GM12872 (cell line): ENCODE data around the gene TNC.

ENCODE experiments used
- TF ChIP-seq, protein P1 (sequence below): IDR thresholded peaks from 3 replicates; pipeline ENCODE4 v1.5.1; 2011; ENCODE audit warnings: low read depth, mild to moderate bottlenecking, low read length, moderate library complexity; ENCODE audit not compliant: insufficient read depth

TNC gene

DNA sequence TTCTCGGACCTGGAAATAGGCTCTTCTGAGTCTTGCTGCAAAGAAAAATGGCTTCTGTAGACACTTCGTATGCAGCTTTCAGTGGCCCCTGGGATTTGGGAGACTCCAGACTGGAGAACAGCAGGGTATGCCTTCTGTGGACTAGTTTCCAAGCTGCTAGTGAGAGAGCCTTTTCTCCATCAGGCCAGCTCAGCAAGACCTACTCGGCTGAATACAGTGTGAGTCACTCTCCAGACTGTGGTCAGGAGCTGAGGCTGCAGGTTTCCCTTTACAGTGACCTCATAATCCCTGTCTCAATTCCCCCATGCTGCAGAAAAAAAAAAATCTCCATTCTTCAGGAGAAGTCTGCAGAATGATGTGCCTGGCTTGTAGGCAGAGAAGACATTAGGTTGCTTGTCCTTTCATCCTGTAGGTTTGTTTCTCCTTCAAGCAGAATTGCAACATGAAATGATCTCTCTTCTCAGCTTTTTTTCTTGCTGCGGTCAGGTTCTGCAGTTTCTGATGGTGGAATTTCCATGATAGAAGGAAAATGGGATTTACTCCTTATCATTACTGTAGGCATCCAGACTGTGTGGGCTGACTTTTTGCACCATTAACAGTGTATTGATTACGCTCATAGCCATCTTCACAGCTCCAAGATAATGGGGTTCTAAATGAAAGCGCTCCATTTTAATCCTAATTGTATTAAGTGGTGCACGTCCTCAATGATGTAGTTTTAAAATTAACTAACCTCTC lies 109.3 kb downstream of the TNC start:
- TF ChIP-seq, protein P1, sequence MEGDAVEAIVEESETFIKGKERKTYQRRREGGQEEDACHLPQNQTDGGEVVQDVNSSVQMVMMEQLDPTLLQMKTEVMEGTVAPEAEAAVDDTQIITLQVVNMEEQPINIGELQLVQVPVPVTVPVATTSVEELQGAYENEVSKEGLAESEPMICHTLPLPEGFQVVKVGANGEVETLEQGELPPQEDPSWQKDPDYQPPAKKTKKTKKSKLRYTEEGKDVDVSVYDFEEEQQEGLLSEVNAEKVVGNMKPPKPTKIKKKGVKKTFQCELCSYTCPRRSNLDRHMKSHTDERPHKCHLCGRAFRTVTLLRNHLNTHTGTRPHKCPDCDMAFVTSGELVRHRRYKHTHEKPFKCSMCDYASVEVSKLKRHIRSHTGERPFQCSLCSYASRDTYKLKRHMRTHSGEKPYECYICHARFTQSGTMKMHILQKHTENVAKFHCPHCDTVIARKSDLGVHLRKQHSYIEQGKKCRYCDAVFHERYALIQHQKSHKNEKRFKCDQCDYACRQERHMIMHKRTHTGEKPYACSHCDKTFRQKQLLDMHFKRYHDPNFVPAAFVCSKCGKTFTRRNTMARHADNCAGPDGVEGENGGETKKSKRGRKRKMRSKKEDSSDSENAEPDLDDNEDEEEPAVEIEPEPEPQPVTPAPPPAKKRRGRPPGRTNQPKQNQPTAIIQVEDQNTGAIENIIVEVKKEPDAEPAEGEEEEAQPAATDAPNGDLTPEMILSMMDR = no peak

DNA sequence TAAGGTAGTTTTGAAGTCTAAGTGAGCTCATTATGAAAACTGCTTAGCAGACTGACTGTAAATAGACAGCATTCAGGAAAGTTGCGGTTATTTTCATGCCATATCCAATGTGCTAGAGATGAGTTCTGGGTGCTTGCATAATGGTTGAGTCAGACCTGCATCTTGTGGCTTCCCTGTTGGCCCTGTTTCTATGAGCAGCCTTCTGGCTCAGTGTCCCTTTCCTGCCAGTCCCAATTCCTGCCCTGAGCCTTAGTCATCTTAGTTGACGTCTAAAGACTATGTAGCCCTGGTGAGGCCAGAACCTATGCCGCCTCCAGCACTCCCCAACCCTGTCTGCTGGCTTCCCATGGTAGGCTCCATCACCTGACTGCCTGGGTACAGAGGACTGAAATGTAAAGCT lies 111.3 kb downstream of the TNC start:
- TF ChIP-seq, protein P1 = no peak

DNA sequence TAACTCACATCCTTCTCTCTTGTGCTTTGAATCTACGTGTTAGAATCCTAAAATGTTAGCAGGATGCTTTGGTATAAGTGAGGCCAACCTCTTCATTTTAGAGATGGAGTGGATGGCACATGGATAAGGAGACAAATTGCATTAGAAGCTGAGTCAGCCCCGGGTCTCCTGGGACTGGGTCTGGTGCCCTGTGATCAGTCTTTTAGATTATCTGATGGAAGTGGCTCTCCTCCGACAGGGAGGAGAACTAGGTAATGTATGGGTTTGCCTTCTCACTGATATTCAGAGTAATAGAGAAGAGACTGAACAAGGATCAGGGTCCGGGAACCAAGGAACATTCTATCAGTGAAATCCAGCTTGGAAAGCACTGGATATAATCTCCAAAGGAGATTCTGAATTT lies 112.6 kb downstream of the TNC start:
- TF ChIP-seq, protein P1 = no peak

- TF ChIP-seq, protein P1 = no peak
Measured at GRCh38 chr9:115004545-115004944, 113.4 kb downstream of the TNC start.

DNA sequence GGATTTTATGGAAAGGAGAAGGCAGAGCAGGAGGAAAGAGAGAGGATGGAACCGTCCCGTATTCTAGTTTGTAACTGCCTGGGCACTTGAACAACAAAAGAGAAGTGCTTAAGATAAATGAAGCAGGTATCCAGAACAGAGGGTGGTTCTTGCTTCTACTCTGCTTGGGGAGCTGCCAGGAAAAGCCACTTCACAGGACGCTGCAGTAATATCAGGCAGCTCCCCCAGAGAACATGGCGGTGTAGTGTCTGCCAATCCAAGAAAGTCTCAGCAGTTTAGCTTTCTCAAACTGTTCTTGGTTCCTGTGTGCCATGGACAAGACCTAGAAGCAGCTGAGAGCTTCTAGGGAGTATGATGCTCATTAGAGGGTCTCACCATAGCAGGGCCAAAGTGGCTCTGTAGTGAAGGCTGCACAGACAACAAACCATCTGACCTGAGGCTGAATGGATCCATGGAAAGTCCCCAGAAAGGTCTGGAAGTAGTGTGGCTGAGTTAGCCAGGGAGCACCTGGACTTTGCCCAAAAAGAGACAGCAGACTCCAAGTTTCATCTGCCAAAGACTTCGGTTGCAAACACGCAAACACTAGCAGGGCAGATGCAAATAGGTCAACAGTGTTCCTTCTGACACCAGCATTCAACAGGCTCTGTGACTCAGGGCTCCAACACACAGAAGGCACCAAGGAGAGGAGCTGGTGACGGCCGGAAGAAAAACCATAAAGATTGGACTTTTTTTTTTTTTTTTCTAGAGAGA lies 115.4 kb downstream of the TNC start:
- TF ChIP-seq, protein P1 = no peak

- TF ChIP-seq, protein P1 = no peak
Measured at GRCh38 chr9:115000217-115000639, 117.7 kb downstream of the TNC start.

DNA sequence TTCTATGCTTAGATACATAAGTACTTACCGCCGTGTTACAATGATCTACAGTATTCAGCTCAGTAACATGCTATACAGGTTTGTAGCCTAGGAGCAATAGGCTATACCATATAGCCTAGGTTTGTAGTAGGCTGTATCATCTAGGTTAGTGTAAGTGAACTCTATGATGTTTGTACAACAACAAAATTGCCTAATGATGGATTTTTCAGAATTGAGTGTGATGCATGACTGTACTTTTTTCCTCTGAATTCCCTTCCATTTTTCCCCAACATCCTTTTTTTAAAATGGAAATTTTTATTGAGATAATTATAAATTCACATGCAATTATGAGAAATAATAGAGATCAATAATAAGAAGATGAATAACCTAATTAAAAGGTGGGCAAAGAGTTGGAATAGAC lies 119.6 kb downstream of the TNC start:
- TF ChIP-seq, protein P1 = no peak
